AG09309 (cell line): ENCODE measurements around the gene TMEM33.

Experiments
- DNase-seq: peaks from one replicate; pipeline ENCODE4 v3.0.0-alpha.2; 2010; ENCODE audit warnings: low read depth
- H3K4me3 ChIP-seq: 2 replicates; pipeline ENCODE4 v1.5.1; 2011; ENCODE audit warnings: mild to moderate bottlenecking, low read depth, low read length, moderate library complexity; ENCODE audit not compliant: control insufficient read depth
- TF ChIP-seq, protein P1 (sequence below): IDR thresholded peaks from 2 replicates; pipeline ENCODE4 v1.5.1; 2011; ENCODE audit warnings: mild to moderate bottlenecking, low read depth, low read length, inconsistent platforms; ENCODE audit not compliant: insufficient read depth, control insufficient read depth; ENCODE audit errors: missing control alignments

Gene TMEM33

GRCh38 chr4:41963105-41963504 is 27.9 kb downstream of the TMEM33 start:
- H3K4me3 ChIP-seq, result no peak overlapping the region
- TF ChIP-seq, protein P1, sequence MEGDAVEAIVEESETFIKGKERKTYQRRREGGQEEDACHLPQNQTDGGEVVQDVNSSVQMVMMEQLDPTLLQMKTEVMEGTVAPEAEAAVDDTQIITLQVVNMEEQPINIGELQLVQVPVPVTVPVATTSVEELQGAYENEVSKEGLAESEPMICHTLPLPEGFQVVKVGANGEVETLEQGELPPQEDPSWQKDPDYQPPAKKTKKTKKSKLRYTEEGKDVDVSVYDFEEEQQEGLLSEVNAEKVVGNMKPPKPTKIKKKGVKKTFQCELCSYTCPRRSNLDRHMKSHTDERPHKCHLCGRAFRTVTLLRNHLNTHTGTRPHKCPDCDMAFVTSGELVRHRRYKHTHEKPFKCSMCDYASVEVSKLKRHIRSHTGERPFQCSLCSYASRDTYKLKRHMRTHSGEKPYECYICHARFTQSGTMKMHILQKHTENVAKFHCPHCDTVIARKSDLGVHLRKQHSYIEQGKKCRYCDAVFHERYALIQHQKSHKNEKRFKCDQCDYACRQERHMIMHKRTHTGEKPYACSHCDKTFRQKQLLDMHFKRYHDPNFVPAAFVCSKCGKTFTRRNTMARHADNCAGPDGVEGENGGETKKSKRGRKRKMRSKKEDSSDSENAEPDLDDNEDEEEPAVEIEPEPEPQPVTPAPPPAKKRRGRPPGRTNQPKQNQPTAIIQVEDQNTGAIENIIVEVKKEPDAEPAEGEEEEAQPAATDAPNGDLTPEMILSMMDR, result peak; percentile 16
- DNase-seq, result no peak

DNA sequence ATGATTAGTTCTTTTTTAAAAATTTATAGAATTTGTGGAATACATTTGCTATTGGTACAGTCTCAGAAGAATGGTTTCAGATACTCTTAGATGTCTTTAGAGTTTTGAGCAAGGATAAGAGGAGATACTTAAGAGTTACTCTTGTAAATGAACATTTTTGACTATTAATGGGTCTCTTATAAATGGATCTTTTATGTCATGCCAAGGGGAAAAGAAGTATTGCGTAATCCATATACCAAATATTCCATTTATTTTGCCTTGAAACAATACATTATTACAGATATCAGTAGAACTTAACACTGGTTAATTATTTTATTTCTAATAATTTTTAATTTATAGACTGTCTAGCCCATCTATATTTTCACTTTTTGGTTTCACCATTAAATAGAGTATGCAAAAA is 29.2 kb downstream of the TMEM33 start:
- no peak overlapping the region for H3K4me3 ChIP-seq
- no peak for DNase-seq
- TF ChIP-seq, protein P1, result no peak

DNA sequence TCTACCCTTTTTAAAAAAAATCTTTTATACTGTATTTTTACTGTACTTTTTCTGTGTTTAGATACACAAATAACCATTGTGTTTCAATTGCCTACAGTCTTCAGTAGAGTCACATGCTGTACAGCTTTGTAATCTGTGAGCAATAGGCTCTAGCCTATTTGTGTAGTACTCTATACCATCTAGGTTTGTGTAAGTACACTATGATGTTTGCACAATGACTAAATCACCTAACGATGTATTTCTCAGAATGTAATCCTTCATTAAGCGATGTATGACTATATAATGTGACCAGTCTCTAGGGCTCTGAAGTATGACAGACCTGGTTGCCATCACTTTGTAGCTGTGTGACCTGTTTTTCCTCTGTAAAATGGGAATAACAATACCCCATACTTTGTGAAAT is 32.2 kb downstream of the TMEM33 start:
- TF ChIP-seq, protein P1, result no peak
- no peak overlapping the region for H3K4me3 ChIP-seq
- no peak for DNase-seq

DNA sequence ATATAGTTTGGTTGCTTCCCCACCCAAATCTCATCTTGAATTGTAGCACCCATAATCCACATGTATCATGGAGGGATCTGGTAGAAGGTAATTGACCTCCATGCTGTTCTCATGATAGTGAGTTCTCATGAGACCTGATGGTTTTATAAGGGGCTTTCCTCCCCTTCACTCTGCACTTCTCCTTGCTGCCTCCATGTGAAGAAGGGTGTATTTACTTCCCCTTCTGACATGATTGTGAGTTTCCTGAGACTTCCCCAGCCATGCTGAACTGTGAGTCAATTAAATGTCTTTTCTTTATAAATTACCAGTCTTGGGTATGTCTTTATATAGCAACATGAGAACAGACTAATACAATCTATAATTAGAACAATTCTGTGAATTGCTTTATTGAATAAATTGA is 34.4 kb downstream of the TMEM33 start:
- TF ChIP-seq, protein P1, result no peak
- no peak for DNase-seq
- H3K4me3 ChIP-seq, result no peak overlapping the region

DNA sequence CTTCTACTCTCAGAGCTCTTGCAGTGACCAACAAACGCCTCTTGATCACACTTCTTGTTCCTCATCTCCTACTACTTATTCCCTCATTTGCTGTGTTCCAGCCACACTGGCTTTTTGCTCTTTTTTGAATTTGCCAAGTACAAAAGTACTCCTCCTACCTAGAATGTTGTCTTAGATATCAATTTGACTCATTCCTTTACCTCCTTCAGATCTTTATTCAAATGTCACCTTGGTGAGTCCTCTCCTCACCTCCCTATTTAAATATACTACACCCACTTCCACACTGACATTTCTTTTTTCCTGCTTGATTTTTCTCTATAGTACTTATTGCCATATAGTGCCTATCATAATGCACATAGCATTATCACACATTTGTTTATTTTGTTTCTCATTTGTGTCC is 40.1 kb downstream of the TMEM33 start:
- no peak overlapping the region for H3K4me3 ChIP-seq
- no peak for DNase-seq
- TF ChIP-seq, protein P1, result no peak

DNA sequence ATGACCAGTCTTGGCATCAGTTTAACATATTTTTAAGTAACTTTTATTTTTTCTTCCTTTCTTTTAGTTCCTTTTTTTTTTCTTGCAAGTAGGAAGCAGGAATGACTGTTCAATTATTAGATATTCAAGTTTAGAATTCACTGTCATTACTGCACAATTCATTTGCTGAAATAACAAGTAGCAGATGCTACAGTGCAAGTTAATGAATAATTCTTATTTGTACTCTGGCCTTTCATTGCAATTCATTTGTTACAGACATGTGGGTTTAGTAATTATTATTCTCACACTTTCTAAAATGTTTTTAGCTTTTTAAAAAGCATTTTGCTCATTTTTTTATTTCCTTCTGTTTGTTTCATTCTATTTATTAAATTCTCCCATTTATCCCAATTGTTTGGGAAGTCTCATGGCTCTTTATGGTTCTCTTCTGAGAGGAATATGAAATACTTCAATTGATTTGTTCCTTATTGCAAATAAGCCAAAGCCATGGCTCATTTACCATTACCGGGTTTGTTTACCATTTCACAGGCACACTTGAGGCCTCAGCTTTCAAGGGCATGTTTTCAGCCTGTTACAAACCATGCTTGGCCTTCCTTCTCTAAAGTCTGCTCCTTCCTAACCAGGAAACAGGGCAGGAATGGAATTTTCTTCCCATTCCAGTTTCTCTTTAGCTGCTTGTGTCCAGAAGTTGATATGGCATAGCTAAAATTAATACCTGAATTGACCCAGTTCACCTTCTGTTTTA is 41.7 kb downstream of the TMEM33 start:
- DNase-seq, result no peak
- TF ChIP-seq, protein P1, result no peak
- no peak overlapping the region for H3K4me3 ChIP-seq
